Trophoblast cell (in vitro differentiated cells and primary cell): ENCODE results near the gene XYLT1.

Experiments
- DNase-seq, 2 donors: peaks; one replicate each; pipeline ENCODE4 v3.0.0-alpha.2; 2016
- H2AFZ ChIP-seq: 2 replicates; pipeline ENCODE4 v1.6.1; 2013; ENCODE audit warnings: low read length, moderate library complexity, mild to moderate bottlenecking; ENCODE audit not compliant: insufficient read depth, poor library complexity
- H2AK5ac ChIP-seq: 2 replicates; pipeline ENCODE4 v1.6.1; 2013; ENCODE audit warnings: mild to moderate bottlenecking, low read length
- H2BK120ac ChIP-seq: 2 replicates; pipeline ENCODE4 v1.6.1; 2013; ENCODE audit warnings: low read length, mild to moderate bottlenecking, moderate library complexity; ENCODE audit not compliant: insufficient read depth, poor library complexity
- H2BK12ac ChIP-seq: 2 replicates; pipeline ENCODE4 v1.6.1; 2013; ENCODE audit warnings: mild to moderate bottlenecking, low read length, moderate library complexity
- H2BK5ac ChIP-seq: 2 replicates; pipeline ENCODE4 v1.6.1; 2013; ENCODE audit warnings: low read length, low read depth, moderate library complexity, mild to moderate bottlenecking; ENCODE audit not compliant: poor library complexity
- H3K14ac ChIP-seq: 2 replicates; pipeline ENCODE4 v1.6.1; 2013; ENCODE audit warnings: mild to moderate bottlenecking, low read length
- H3K18ac ChIP-seq: 2 replicates; pipeline ENCODE4 v1.6.1; 2013; ENCODE audit warnings: mild to moderate bottlenecking, low read length
- H3K23ac ChIP-seq: 2 replicates; pipeline ENCODE4 v1.6.1; 2013; ENCODE audit warnings: low read length
- H3K27ac ChIP-seq: 2 replicates; pipeline ENCODE4 v1.5.1; 2013; ENCODE audit warnings: low read depth, mild to moderate bottlenecking, inconsistent platforms, low read length, moderate library complexity
- H3K27me3 ChIP-seq: 2 replicates; pipeline ENCODE4 v1.6.1; 2013; ENCODE audit warnings: inconsistent platforms, mild to moderate bottlenecking, low read length, moderate library complexity; ENCODE audit not compliant: insufficient read depth
- H3K36me3 ChIP-seq, 2 experiments: 1 replicate in 1 of 2; 2 replicates in 1 of 2; pipeline ENCODE4 v1.6.1; 2013; ENCODE audit warnings: low read length in 2 of 2, mild to moderate bottlenecking in 2 of 2, moderate library complexity in 1 of 2; ENCODE audit not compliant: insufficient read depth in 2 of 2, control insufficient read depth in 1 of 2
- H3K4ac ChIP-seq: 2 replicates; pipeline ENCODE4 v1.6.1; 2013; ENCODE audit warnings: low read depth, mild to moderate bottlenecking, low read length, moderate library complexity
- H3K4me1 ChIP-seq, 2 experiments: 1 replicate in 1 of 2; 2 replicates in 1 of 2; pipeline ENCODE4 v1.6.1; 2013; ENCODE audit warnings: low read length in 2 of 2, mild to moderate bottlenecking in 2 of 2, moderate library complexity in 1 of 2; ENCODE audit not compliant: insufficient read depth in 2 of 2, control insufficient read depth in 1 of 2
- H3K4me2 ChIP-seq: 2 replicates; pipeline ENCODE4 v1.6.1; 2013; ENCODE audit warnings: inconsistent platforms, mild to moderate bottlenecking, low read length, moderate library complexity
- H3K4me3 ChIP-seq: 2 replicates; pipeline ENCODE4 v1.5.1; 2013; ENCODE audit warnings: mild to moderate bottlenecking, low read depth, low read length, inconsistent platforms
- H3K79me1 ChIP-seq: one replicate; pipeline ENCODE4 v1.6.1; 2013; ENCODE audit warnings: low read length
- H3K79me2 ChIP-seq: 2 replicates; pipeline ENCODE4 v1.6.1; 2013; ENCODE audit warnings: low read length, mild to moderate bottlenecking; ENCODE audit not compliant: control insufficient read depth, insufficient read depth, poor library complexity
- H3K9ac ChIP-seq: 2 replicates; pipeline ENCODE4 v1.6.1; 2013; ENCODE audit warnings: mild to moderate bottlenecking, low read length
- H3K9me3 ChIP-seq: 2 replicates; pipeline ENCODE4 v1.6.1; 2013; ENCODE audit warnings: low read depth, mild to moderate bottlenecking, control low read depth, inconsistent platforms, low read length; ENCODE audit not compliant: insufficient read depth
- H4K12ac ChIP-seq: 2 replicates; pipeline ENCODE4 v1.6.1; 2013; ENCODE audit warnings: low read depth, mild to moderate bottlenecking, low read length, moderate library complexity
- H4K8ac ChIP-seq: 2 replicates; pipeline ENCODE4 v1.6.1; 2013; ENCODE audit warnings: low read depth, mild to moderate bottlenecking, low read length, moderate library complexity
- H4K91ac ChIP-seq: one replicate; pipeline ENCODE4 v1.6.1; 2013; ENCODE audit warnings: low read depth, mild to moderate bottlenecking, low read length, moderate library complexity
- WGBS: extraction: QIAGEN DNeasy Blood & Tissue Kit; methylation state at CpG from one replicate; pipeline ENCODE4 v1.1.7; 2013; ENCODE audit warnings: missing lambda C conversion rate; ENCODE audit not compliant: insufficient read length, insufficient coverage; ENCODE audit errors: extremely low coverage; 5-methylcytosine and 5-hydroxymethylcytosine counted together

Gene XYLT1

DNA sequence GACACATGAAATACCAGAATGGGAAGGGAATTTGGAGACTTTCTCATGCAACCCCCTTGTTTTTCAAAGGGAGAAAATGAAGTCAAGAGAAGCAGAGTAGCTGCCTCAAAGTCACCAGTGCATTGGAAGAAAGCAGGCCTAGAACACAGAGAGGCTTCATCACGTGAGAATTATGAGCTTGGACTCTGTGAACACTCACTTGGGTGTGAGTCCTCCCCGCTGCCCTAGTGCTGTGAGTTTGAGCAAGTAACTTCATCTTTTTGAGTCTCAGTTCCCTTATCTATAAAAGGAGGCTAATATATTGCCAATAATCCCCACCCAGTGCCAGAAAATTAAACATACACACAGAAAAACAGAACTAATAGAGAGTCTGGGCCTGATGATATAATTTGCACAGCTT lies 315.8 kb downstream of the XYLT1 start:
- WGBS = no CpG with 5 or more reads among the region's 2 CpGs
- no peaks in the 10 kb centered on the region for H3K9me3 ChIP-seq

DNA sequence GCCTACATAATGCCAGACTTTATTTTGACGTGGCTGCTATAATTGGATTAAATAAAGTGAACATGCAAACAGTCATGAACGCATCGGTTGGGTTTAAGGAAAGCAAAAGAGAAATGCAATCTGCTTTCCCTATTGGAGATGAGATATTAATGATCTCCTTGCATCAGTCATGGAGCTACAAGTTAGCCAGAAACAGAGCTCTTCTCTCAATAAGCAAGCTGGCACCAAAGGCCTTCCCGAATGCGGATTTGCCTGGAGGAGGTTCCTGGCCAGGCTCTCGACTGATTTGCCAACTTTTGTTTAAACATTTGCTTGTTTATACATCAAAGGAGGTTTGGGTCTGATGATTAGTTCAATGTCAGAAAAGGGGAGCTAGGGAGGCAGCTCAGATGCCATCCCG lies 318.4 kb downstream of the XYLT1 start:
- no peaks in the 10 kb centered on the region for H3K9me3 ChIP-seq
- H3K36me3 ChIP-seq = no peaks in the 10 kb centered on the region
- no peak overlapping the region for H2AK5ac ChIP-seq
- no peak for DNase-seq
- H3K27ac ChIP-seq = no peak overlapping the region
- no peak overlapping the region for H3K4ac ChIP-seq
- H4K91ac ChIP-seq = no peak overlapping the region
- H3K4me3 ChIP-seq = no peak overlapping the region
- H4K8ac ChIP-seq = no peak overlapping the region
- no peak overlapping the region for H2BK120ac ChIP-seq
- no peaks in the 10 kb centered on the region for H3K4me1 ChIP-seq
- no peaks in the 10 kb centered on the region for H3K79me2 ChIP-seq
- H3K4me2 ChIP-seq = no peak overlapping the region
- no peak overlapping the region for H2AFZ ChIP-seq
- no peak overlapping the region for H3K9ac ChIP-seq
- H3K18ac ChIP-seq = no peak overlapping the region
- H3K27me3 ChIP-seq = no peaks in the 10 kb centered on the region
- no CpG with 5 or more reads among the region's 7 CpGs for WGBS
- H3K79me1 ChIP-seq = no peaks in the 10 kb centered on the region
- no peak overlapping the region for H2BK12ac ChIP-seq
- no peak overlapping the region for H3K23ac ChIP-seq
- no peak overlapping the region for H3K14ac ChIP-seq
- H4K12ac ChIP-seq = no peak overlapping the region
- H2BK5ac ChIP-seq = no peak overlapping the region

More for the DNA sequence above, 315.8 kb downstream of the XYLT1 start:
- Histone ChIP-seq H3K36me3 (no peaks in the 10 kb centered on the region), H3K79me1 (no peaks in the 10 kb centered on the region), H2AFZ (no peak overlapping the region), H3K4ac (no peak overlapping the region), H3K4me1 (no peaks in the 10 kb centered on the region), H4K8ac (no peak overlapping the region), H4K12ac (no peak overlapping the region), H2BK120ac (no peak overlapping the region), H3K9ac (no peak overlapping the region), H3K79me2 (no peaks in the 10 kb centered on the region), H3K27me3 (no peaks in the 10 kb centered on the region), H3K27ac (no peak overlapping the region), H2BK5ac (no peak overlapping the region), H4K91ac (no peak overlapping the region), H2AK5ac (no peak overlapping the region), H3K18ac (no peak overlapping the region), H3K4me3 (no peak overlapping the region), H3K4me2 (no peak overlapping the region), H2BK12ac (no peak overlapping the region), H3K14ac (no peak overlapping the region), H3K23ac (no peak overlapping the region)
- DNase-seq = no peak

DNA sequence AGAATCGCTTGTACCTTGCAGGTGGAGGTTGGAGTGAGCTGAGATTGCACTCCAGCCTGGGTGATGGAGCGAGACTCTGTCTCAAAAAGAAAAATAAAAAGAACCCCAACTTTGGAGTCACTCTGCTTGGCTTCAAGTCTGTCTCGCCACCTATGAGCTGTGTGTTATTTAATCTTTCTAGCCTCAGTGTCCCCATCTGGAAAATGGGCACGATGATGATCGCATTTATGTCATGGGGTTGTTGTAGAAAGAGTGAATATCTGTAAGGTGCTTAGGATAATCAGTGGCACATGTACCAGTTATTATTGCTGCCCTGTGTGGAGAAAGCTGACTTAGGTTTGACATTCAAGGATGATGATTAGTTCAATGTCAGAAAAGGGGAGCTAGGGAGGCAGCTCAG lies 319.4 kb downstream of the XYLT1 start:
- no peak overlapping the region for H3K4ac ChIP-seq
- no peak overlapping the region for H4K12ac ChIP-seq
- no peak overlapping the region for H3K23ac ChIP-seq
- H3K79me2 ChIP-seq = no peaks in the 10 kb centered on the region
- H2AFZ ChIP-seq = no peak overlapping the region
- no peak overlapping the region for H2BK120ac ChIP-seq
- H3K4me1 ChIP-seq = no peaks in the 10 kb centered on the region
- no CpG with 5 or more reads among the region's 5 CpGs for WGBS
- DNase-seq = no peak
- no peak overlapping the region for H3K4me2 ChIP-seq
- no peak overlapping the region for H3K27ac ChIP-seq
- no peak overlapping the region for H3K14ac ChIP-seq
- no peak overlapping the region for H3K4me3 ChIP-seq
- no peak overlapping the region for H3K18ac ChIP-seq
- no peak overlapping the region for H4K8ac ChIP-seq
- no peak overlapping the region for H4K91ac ChIP-seq
- no peaks in the 10 kb centered on the region for H3K9me3 ChIP-seq
- no peaks in the 10 kb centered on the region for H3K36me3 ChIP-seq
- no peak overlapping the region for H3K9ac ChIP-seq
- H2BK5ac ChIP-seq = no peak overlapping the region
- H2BK12ac ChIP-seq = no peak overlapping the region
- H3K79me1 ChIP-seq = no peaks in the 10 kb centered on the region
- H2AK5ac ChIP-seq = no peak overlapping the region
- H3K27me3 ChIP-seq = no peaks in the 10 kb centered on the region

DNA sequence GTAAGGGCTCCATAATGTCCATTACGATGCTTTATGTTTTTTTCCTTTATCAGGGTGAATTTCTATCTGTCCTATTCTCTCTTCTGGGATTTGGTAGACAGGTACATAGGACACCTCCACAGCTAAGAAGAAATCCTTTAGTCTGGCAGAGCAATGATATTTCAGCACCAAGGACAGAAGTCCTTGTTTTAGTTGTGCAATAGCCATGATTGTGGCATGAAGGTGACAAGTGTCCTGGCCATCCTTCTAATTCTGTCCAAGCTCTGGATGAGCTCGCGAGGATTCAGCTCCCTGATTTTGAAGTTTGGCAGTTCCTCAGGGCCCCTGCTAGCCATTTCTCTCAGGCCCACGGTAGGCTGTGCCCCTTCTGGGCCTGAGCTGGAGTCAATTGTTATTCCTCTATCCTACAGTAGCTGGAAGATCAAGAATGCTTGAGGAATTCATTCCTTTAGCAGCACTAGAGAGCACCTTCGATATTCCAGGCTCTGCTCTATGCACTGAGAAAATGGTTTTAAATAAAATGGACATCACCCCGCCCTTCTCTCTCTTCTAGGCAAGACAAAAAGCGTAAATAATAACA lies 320.8 kb downstream of the XYLT1 start:
- H2BK12ac ChIP-seq = no peak overlapping the region
- H3K79me2 ChIP-seq = no peaks in the 10 kb centered on the region
- no peak overlapping the region for H3K14ac ChIP-seq
- no peak overlapping the region for H2BK120ac ChIP-seq
- H4K8ac ChIP-seq = no peak overlapping the region
- H3K27me3 ChIP-seq = no peaks in the 10 kb centered on the region
- H2BK5ac ChIP-seq = no peak overlapping the region
- no peaks in the 10 kb centered on the region for H3K79me1 ChIP-seq
- no peaks in the 10 kb centered on the region for H3K4me1 ChIP-seq
- H3K36me3 ChIP-seq = no peaks in the 10 kb centered on the region
- no peaks in the 10 kb centered on the region for H3K9me3 ChIP-seq
- H3K9ac ChIP-seq = no peak overlapping the region
- WGBS = no CpG with 5 or more reads among the region's 7 CpGs
- no peak overlapping the region for H2AK5ac ChIP-seq
- H3K4me3 ChIP-seq = no peak overlapping the region
- H4K12ac ChIP-seq = no peak overlapping the region
- no peak overlapping the region for H3K27ac ChIP-seq
- H2AFZ ChIP-seq = no peak overlapping the region
- H3K18ac ChIP-seq = no peak overlapping the region
- no peak overlapping the region for H4K91ac ChIP-seq
- H3K4ac ChIP-seq = no peak overlapping the region
- DNase-seq = peak in 1 of 2 donors; percentile 55
- H3K4me2 ChIP-seq = no peak overlapping the region
- H3K23ac ChIP-seq = no peak overlapping the region
